22Rv1 (cell line): ENCODE measurements around the gene REEP5.
A peak's percentile ranks its signal among the peaks of the same experiment; 100 is the strongest.

Source experiments
- CTCF ChIP-seq: fragments of 450-650 bp; IDR thresholded peaks from 2 replicates; pipeline ENCODE4 v1.5.1; 2017; ENCODE audit warnings: mild to moderate bottlenecking
- ZFX ChIP-seq: fragments of 450-650 bp; IDR thresholded peaks from 2 replicates; pipeline ENCODE4 v1.6.1; 2017; ENCODE audit warnings: antibody characterized with exemption, borderline replicate concordance

- peak; percentile 86 for TF ChIP-seq CTCF
- TF ChIP-seq ZFX = no peak
These were observed 73.8 kb downstream of the REEP5 start for GRCh38 chr5:112848116-112848811.
